Activated CD8-positive, alpha-beta memory T cell treated with anti-CD3 and anti-CD28 coated beads for 36 hours (primary cell): Measurements from ENCODE around the gene INTS1. TPM values are rescaled to one million over a fixed set of nuclear protein-coding genes. Genes with fewer than 3 reads are reported as not detected.

Experiments used
- CTCF ChIA-PET: fragments of 350-600 bp; sonication (Branson Sonifier 250); formaldehyde crosslinking; loops from one replicate; lab custom pipeline; 2021; ENCODE audit warnings: antibody characterized with exemption; lab: Charles Lee
- POLR2A ChIA-PET: fragments of 350-600 bp; sonication (Branson Sonifier 250); formaldehyde crosslinking; loops from one replicate; lab custom pipeline; 2021; ENCODE audit warnings: antibody characterized with exemption; lab: Charles Lee
- total RNA-seq, 2 experiments: library from RNA; stranded (reverse); gene quantifications; one replicate each; pipeline ENCODE4 v1.2.3, GENCODE V29; 2021

INTS1 gene
- total RNA-seq, 2 experiments from 2014 or later: 95.8 to 103 TPM

GRCh38 chr7:1544178-1544895 is 40.1 kb upstream of the INTS1 start:
- CTCF ChIA-PET: interaction anchor here (1.5 kb wide), 1 partner anchor 70 kb away, joined by 4 read pairs; no protein-coding TSS in a partner anchor
- POLR2A ChIA-PET: interaction anchor here (0.6 kb wide), 1 partner anchor 9 kb away, joined by 3 read pairs; no protein-coding TSS in a partner anchor

- CTCF ChIA-PET: interaction anchor here (1.5 kb wide), 1 partner anchor 69 kb away, joined by 4 read pairs; no protein-coding TSS in a partner anchor
- POLR2A ChIA-PET: no interaction called here
Observed at GRCh38 chr7:1543826-1544177, 39.6 kb upstream of the INTS1 start.

- POLR2A ChIA-PET: no interaction called here
- CTCF ChIA-PET: interaction anchor here (1.5 kb wide), 1 partner anchor 68 kb away, joined by 4 read pairs; no protein-coding TSS in a partner anchor
Observed at GRCh38 chr7:1542841-1543747, 38.9 kb upstream of the INTS1 start.

GRCh38 chr7:1542329-1542728 is 38.1 kb upstream of the INTS1 start:
- ChIA-PET CTCF (no interaction called here), POLR2A (no interaction called here)

- ChIA-PET POLR2A (no interaction called here), CTCF (no interaction called here)
Observed at GRCh38 chr7:1541431-1542162, 37.4 kb upstream of the INTS1 start.

GRCh38 chr7:1540776-1541271 is 36.6 kb upstream of the INTS1 start:
- POLR2A ChIA-PET: no interaction called here
- CTCF ChIA-PET: no interaction called here

GRCh38 chr7:1539882-1540775 is 35.9 kb upstream of the INTS1 start:
- POLR2A ChIA-PET: no interaction called here
- CTCF ChIA-PET: no interaction called here

GRCh38 chr7:1539181-1539881 is 35.1 kb upstream of the INTS1 start:
- POLR2A ChIA-PET: no interaction called here

GRCh38 chr7:1538544-1539180 is 34.5 kb upstream of the INTS1 start:
- ChIA-PET POLR2A (no interaction called here), CTCF (no interaction called here)

More at GRCh38 chr7:1539181-1539881, 35.1 kb upstream of the INTS1 start:
- CTCF ChIA-PET: no interaction called here

GRCh38 chr7:1537535-1538412 is 33.6 kb upstream of the INTS1 start:
- POLR2A ChIA-PET: no interaction called here
- CTCF ChIA-PET: interaction anchor here (1.4 kb wide), 1 partner anchor 44 kb away, joined by 3 read pairs; no protein-coding TSS in a partner anchor

- ChIA-PET CTCF (interaction anchor here (1.4 kb wide), 1 partner anchor 45 kb away, joined by 3 read pairs; no protein-coding TSS in a partner anchor), POLR2A (no interaction called here)
Observed at GRCh38 chr7:1536743-1537534, 32.8 kb upstream of the INTS1 start.

GRCh38 chr7:1536455-1536742 is 32.2 kb upstream of the INTS1 start:
- ChIA-PET POLR2A (interaction anchor here (0.5 kb wide), 1 partner anchor 876 kb away, joined by 3 read pairs; no protein-coding TSS in a partner anchor), CTCF (no interaction called here)

- CTCF ChIA-PET: interaction anchor here (0.6 to 1.2 kb wide), 2 partner anchors 24 to 31 kb away, joined by 3 to 4 read pairs; no protein-coding TSS in a partner anchor
- POLR2A ChIA-PET: interaction anchor here (0.5 to 1.1 kb wide), 2 partner anchors 9 to 877 kb away, joined by 3 read pairs; no protein-coding TSS in a partner anchor
Observed at GRCh38 chr7:1535701-1536454, 31.7 kb upstream of the INTS1 start.

GRCh38 chr7:1535100-1535458 is 30.9 kb upstream of the INTS1 start:
- ChIA-PET POLR2A (interaction anchor here (1.1 kb wide), 1 partner anchor 9 kb away, joined by 3 read pairs; no protein-coding TSS in a partner anchor), CTCF (interaction anchor here (1.2 kb wide), 1 partner anchor 24 kb away, joined by 4 read pairs; no protein-coding TSS in a partner anchor)
